Measurements from ENCODE around the gene CRACR2A.

DNA sequence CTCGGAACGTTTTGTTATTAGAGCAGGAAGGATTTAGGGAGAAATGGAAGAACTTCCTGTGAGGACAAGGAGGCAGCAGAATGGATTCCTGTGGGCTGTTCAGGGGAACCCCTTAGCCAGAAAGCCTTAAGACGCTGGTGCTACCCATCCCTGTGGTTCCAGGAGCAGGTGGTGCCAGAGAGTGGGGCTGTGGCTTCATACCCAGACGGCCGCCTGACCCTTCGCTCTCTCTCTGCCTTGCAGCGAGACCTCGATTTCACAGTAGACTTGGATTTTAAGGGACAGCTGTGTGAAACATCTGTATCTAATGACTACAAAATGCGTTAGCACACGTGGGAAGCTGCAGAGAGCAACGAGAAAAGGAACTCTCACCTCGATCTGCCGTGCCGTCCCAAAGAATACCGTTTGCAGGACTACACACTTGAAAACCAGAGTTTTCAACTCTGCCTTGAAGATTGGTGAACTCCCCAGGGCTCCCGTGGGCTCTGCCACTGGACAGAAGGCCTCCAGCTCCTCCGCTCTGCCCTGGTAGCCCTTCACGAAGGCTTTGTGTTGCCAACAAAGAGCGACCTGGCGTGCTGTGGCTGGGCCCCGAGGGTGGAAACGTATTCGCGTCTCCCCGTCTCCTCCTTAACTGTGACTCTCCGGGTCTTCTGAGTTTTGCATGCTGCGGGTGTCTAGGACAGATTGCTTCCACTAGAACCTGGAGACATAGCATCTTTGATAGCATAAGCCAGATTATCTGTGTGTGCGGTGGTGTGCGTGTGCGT is 159.9 kb downstream of the CRACR2A start:
- no peak for TF ChIP-seq PBX3 (IDR thresholded peaks at IDR 0.05)
- TF ChIP-seq CTCF (IDR thresholded peaks at IDR 0.05), result no peak
- TF ChIP-seq CHD4 (IDR thresholded peaks at IDR 0.05; ENCODE audit: borderline replicate concordance), result no peak
- TF ChIP-seq ZC3H11A (IDR thresholded peaks at IDR 0.05), result no peak
- TF ChIP-seq MYC (IDR thresholded peaks at IDR 0.05; ENCODE audit: borderline replicate concordance, low read length), result no peak
- no peak for TF ChIP-seq PHF8 (IDR thresholded peaks at IDR 0.05; ENCODE audit: borderline replicate concordance, low read depth)

Measured in A549 (cell line).